Measurements from ENCODE around the gene HIPK2. TPM values are rescaled to one million over a fixed set of nuclear protein-coding genes. Genes with fewer than 3 reads are reported as not detected.

Gene HIPK2
- total RNA-seq, 2 experiments from 2014 or later, result 17.3 to 17.6 TPM

DNA sequence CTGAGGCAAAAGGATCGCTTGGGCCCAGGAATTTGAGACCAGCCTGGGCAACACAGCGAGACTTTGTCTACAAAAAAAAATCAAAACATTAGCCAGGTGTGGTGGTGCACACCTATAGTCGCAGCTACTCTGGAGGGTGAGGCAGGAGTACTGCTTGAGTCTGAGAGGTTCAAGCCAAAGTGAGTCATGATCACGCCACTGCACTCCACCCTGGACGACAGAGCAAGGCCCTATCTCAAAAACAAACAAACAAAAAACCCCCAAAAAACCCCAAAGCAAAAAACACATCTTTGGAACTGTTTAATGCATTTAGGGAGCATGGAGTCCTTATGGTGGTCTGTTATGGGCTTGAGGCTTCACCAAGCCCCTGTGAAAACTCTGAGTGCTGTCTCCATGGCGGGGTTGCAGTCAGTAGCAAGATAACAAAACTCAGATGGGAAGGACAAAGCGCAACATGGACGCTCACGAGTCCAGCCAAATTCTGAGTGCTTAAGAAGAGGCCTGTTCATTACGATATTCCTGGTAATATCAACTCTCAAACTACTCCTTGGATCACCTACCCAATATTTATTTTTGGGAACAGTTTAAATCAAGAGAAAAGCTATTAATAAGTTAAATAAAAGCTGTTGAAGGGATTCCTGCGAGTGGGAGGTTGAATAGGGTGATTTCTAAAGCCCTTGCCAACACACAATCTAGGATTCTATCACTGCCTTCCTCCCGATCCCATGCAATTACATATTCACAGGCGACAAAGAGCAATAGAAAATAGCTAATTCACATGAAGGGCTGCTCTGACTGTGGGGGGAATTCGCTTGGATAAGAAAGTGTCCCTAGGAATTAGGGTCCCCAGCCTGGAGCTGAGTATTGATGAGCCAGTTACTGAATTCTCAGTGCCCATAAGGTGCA, 123.3 kb downstream of the HIPK2 start:
- Mint-ChIP-seq H3K9me3 (no peaks in the 10 kb centered on the region), H3K4me1 (ENCODE audit: low read depth) (peaks cover 22% of the 10 kb centered on the region), H3K27me3 (no peaks in the 10 kb centered on the region), H3K4me3 (no peak overlapping the region), H3K36me3 (ENCODE audit: low read depth) (no peaks in the 10 kb centered on the region), H3K27ac (no peak overlapping the region)
- POLR2A ChIA-PET, result interaction anchor here (1.2 kb wide), 1 partner anchor 8 kb away, joined by 3 read pairs; no protein-coding TSS in a partner anchor
- ATAC-seq (no peak), DNase-seq (no peak)
- TF ChIP-seq, protein P1, sequence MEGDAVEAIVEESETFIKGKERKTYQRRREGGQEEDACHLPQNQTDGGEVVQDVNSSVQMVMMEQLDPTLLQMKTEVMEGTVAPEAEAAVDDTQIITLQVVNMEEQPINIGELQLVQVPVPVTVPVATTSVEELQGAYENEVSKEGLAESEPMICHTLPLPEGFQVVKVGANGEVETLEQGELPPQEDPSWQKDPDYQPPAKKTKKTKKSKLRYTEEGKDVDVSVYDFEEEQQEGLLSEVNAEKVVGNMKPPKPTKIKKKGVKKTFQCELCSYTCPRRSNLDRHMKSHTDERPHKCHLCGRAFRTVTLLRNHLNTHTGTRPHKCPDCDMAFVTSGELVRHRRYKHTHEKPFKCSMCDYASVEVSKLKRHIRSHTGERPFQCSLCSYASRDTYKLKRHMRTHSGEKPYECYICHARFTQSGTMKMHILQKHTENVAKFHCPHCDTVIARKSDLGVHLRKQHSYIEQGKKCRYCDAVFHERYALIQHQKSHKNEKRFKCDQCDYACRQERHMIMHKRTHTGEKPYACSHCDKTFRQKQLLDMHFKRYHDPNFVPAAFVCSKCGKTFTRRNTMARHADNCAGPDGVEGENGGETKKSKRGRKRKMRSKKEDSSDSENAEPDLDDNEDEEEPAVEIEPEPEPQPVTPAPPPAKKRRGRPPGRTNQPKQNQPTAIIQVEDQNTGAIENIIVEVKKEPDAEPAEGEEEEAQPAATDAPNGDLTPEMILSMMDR (IDR thresholded peaks at IDR 0.05), result no peak
- intact Hi-C loops (cut with micrococcal nuclease), result no loop called here
- CTCF ChIA-PET, result interaction anchor here (2.2 kb wide), 1 partner anchor 9 kb away, joined by 8 read pairs; no protein-coding TSS in a partner anchor

DNA sequence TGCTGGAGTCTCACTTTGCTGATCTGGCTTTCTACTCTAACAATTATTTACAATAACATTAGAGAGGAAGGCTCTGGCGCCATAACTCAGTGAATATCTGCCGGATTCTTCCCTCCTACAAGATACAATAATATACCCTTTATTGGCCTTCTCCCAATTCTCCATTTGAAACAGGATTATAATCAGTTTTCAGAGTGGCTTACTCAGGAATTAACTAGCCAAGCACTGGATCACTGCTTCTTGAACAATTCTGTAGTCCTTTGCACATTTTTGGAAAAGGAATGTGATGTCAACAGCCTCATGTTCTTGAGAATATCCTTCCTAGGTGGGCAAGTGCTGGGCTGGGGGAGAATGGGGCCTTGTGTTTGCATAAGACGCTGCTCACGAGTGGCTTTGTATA, 125.9 kb downstream of the HIPK2 start:
- ChIA-PET CTCF (interaction anchor here (0.6 to 1.4 kb wide), 4 partner anchors 12 to 350 kb away, joined by 3 to 4 read pairs (median 4); no protein-coding TSS in a partner anchor), POLR2A (interaction anchor here (1.0 kb wide), 1 partner anchor 126 kb away, joined by 3 read pairs; the partner anchor contains the start of gene HIPK2)
- DNase-seq (no peak), ATAC-seq (no peak)
- intact Hi-C loops (cut with micrococcal nuclease), result no loop called here
- TF ChIP-seq, protein P1 (IDR thresholded peaks at IDR 0.05), result no peak
- Mint-ChIP-seq H3K4me1 (ENCODE audit: low read depth) (peaks cover 33% of the 10 kb centered on the region), H3K4me3 (no peak overlapping the region), H3K27me3 (no peaks in the 10 kb centered on the region), H3K9me3 (no peaks in the 10 kb centered on the region), H3K27ac (no peak overlapping the region), H3K36me3 (ENCODE audit: low read depth) (no peaks in the 10 kb centered on the region)

DNA sequence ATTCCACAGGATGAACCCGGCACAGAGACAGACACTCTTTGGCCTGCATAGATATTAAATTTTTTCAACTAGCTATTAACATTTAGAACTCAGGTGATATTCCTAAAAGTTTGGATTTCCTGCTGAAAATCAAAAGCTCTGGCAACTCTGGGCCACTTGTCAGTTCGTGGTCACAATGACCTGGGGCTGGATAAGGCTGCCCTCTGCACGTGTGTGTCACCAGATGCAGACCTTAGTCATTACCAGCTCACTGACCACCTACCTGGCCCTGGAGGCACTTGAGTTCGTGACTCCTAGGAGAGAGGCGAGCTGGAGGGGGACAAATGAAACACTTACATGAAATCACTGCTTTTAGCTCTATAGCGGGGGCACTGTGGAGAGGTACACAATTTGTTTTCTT, 126.5 kb downstream of the HIPK2 start:
- ATAC-seq (no peak), DNase-seq (no peak)
- no peaks in the 10 kb centered on the region for H3K36me3 Mint-ChIP-seq (ENCODE audit: low read depth)
- ChIA-PET POLR2A (interaction anchor here (1.0 kb wide), 1 partner anchor 127 kb away, joined by 3 read pairs; the partner anchor contains the start of gene HIPK2), CTCF (interaction anchor here (0.6 to 1.6 kb wide), 7 partner anchors 8 to 351 kb away, joined by 3 to 6 read pairs (median 4); no protein-coding TSS in a partner anchor)
- no peaks in the 10 kb centered on the region for H3K9me3 Mint-ChIP-seq
- H3K27me3 Mint-ChIP-seq, result no peaks in the 10 kb centered on the region
- H3K4me1 Mint-ChIP-seq (ENCODE audit: low read depth), result peaks cover 39% of the 10 kb centered on the region
- TF ChIP-seq, protein P1 (IDR thresholded peaks at IDR 0.05), result no peak
- no peak overlapping the region for H3K27ac Mint-ChIP-seq
- no peak overlapping the region for H3K4me3 Mint-ChIP-seq
- intact Hi-C loops (cut with micrococcal nuclease), result no loop called here

- no peak for ATAC-seq
- intact Hi-C loops (cut with micrococcal nuclease), result no loop called here
- Mint-ChIP-seq H3K27ac (no peak overlapping the region), H3K9me3 (no peaks in the 10 kb centered on the region), H3K27me3 (no peaks in the 10 kb centered on the region), H3K4me3 (no peak overlapping the region), H3K36me3 (ENCODE audit: low read depth) (no peaks in the 10 kb centered on the region), H3K4me1 (ENCODE audit: low read depth) (peaks cover 42% of the 10 kb centered on the region)
- CTCF ChIA-PET, result interaction anchor here (0.7 to 1.6 kb wide), 5 partner anchors 9 to 88 kb away, joined by 3 to 6 read pairs (median 4); no protein-coding TSS in a partner anchor
- POLR2A ChIA-PET, result interaction anchor here (1.0 kb wide), 1 partner anchor 127 kb away, joined by 3 read pairs; the partner anchor contains the start of gene HIPK2
- TF ChIP-seq, protein P1 (IDR thresholded peaks at IDR 0.05), result no peak
- no peak for DNase-seq
Measured at GRCh38 chr7:139650429-139651100, 127.2 kb downstream of the HIPK2 start.

All from activated CD8-positive, alpha-beta T cell treated with anti-CD3 and anti-CD28 coated beads for 36 hours (primary cell).